Stimulated activated naive CD4-positive, alpha-beta T cell treated with Interleukin-2 at 50 U/mL for 16 hours (primary cell): ENCODE data around the gene PJVK.

Experiments
- DNase-seq: peaks from one replicate; lab custom pipeline; 2025; lab: John Stamatoyannopoulos, UW

Gene PJVK

GRCh38 chr2:178482437-178482836, 31.3 kb downstream of the PJVK start:
- no peak for DNase-seq

GRCh38 chr2:178484245-178485041, 33.3 kb downstream of the PJVK start:
- DNase-seq: no peak

GRCh38 chr2:178485356-178485755, 34.2 kb downstream of the PJVK start:
- no peak for DNase-seq

GRCh38 chr2:178491612-178492011, 40.4 kb downstream of the PJVK start:
- DNase-seq: no peak

- DNase-seq: no peak
Measured at GRCh38 chr2:178496049-178496448, 44.9 kb downstream of the PJVK start.

GRCh38 chr2:178498137-178498536, 47.0 kb downstream of the PJVK start:
- no peak for DNase-seq

GRCh38 chr2:178499640-178500039, 48.5 kb downstream of the PJVK start:
- no peak for DNase-seq

GRCh38 chr2:178502751-178503150, 51.6 kb downstream of the PJVK start:
- no peak for DNase-seq

GRCh38 chr2:178506101-178506500, 54.9 kb downstream of the PJVK start:
- no peak for DNase-seq

GRCh38 chr2:178506524-178506923, 55.3 kb downstream of the PJVK start:
- no peak for DNase-seq

- no peak for DNase-seq
Measured at GRCh38 chr2:178506949-178507348, 55.8 kb downstream of the PJVK start.

GRCh38 chr2:178508646-178509045, 57.5 kb downstream of the PJVK start:
- no peak for DNase-seq

- DNase-seq: no peak
Measured at GRCh38 chr2:178510384-178510783, 59.2 kb downstream of the PJVK start.
